ENCODE measurements around the gene TTC7B. TPM values are rescaled to one million over a fixed set of nuclear protein-coding genes. Genes with fewer than 3 reads are reported as not detected.

TTC7B gene
- total RNA-seq, 1 donor from 2014 or later, result 82.6 TPM

DNA sequence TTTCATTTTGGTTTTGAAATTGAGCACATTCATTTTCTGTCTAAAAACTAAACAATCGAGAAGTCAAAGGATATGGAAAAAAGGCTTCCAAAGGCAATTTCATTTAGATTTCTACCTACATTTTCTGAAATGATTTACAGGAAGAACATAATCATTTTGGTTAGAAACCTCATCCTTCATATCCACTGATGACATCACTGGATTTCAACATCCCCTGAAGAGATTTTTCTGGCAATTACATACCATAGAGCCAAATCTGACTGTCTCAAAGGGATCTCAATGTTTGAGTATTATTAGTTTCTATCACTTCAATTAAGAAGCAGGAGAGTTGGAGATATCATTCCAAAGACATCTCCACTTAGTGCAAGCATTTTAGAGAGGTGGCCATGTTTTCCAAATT is 137.8 kb downstream of the TTC7B start:
- no peak for DNase-seq (ENCODE audit: low read depth)
- TF ChIP-seq CTCF (conservative IDR thresholded peaks at IDR 0.05; ENCODE audit: low read depth, low read length), result no peak
- H3K4me3 ChIP-seq (ENCODE audit: low read depth, low read length), result no peak overlapping the region

- no peak for TF ChIP-seq CTCF (conservative IDR thresholded peaks at IDR 0.05; ENCODE audit: low read depth, low read length)
- no peak overlapping the region for H3K4me3 ChIP-seq (ENCODE audit: low read depth, low read length)
- no peak for DNase-seq (ENCODE audit: low read depth)
These were observed 138.7 kb downstream of the TTC7B start for GRCh38 chr14:90677484-90678050.

DNA sequence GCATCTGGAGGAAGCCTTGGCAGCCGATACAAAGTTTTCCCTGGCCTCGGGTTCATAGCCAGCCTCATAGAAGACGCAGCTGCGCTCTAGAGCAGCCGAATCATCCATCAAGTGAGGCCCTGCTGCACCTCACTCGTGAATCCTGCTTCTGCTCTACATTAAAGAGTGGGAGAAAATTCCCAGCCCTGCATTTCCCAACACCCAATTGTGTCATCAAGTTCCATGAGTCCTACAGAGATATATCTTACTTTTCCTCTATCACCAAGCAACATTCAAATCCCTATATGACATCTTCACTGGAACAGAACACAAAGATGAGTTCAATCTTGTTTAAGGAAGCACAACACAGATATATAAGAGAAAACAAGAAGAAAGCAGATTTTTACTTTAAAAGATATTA is 139.3 kb downstream of the TTC7B start:
- TF ChIP-seq CTCF (conservative IDR thresholded peaks at IDR 0.05; ENCODE audit: low read depth, low read length), result no peak
- DNase-seq (ENCODE audit: low read depth), result no peak
- H3K4me3 ChIP-seq (ENCODE audit: low read depth, low read length), result no peak overlapping the region

DNA sequence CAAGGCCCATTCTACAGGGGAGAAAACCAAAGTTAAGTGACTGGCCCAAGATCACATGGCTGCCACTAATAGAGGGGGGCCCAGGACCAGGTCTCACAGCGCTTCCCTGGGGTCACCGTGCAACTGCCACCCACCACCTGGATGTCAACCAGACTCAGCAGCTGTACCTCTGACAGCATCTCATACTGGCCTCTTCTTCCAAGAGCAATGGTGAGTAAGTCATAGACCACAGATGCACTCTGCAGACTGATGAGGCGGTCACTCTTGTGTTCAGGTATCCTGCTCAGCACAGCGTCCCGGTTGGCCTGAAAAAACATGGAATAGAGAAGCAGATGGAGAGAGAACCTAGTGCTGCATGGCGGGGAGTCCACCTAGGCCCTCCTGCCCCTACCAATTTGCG is 139.9 kb downstream of the TTC7B start:
- H3K4me3 ChIP-seq (ENCODE audit: low read depth, low read length), result no peak overlapping the region
- no peak for TF ChIP-seq CTCF (conservative IDR thresholded peaks at IDR 0.05; ENCODE audit: low read depth, low read length)
- no peak for DNase-seq (ENCODE audit: low read depth)

- no peak for DNase-seq (ENCODE audit: low read depth)
- H3K4me3 ChIP-seq (ENCODE audit: low read depth, low read length), result no peak overlapping the region
- TF ChIP-seq CTCF (conservative IDR thresholded peaks at IDR 0.05; ENCODE audit: low read depth, low read length), result no peak
These were observed 140.8 kb downstream of the TTC7B start for GRCh38 chr14:90675399-90675798.

DNA sequence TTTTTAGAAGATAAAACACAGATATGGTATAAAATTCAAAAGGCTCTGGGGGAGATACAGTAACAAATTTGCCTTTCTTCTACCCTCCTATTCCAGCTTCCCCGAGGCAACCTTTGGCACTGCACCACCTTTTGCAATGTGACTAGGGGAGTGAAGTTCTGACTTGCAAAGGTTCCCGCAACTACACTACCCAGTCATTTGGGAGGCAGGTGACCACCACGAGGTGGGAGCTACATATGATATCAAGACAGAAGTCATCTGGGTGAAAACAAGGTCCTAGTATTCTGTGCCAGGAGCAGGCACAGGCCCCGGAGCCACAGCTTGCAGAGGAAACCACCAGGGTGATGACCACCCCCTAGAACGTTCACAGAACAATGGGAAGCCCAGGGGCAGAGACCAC is 141.5 kb downstream of the TTC7B start:
- no peak for DNase-seq (ENCODE audit: low read depth)
- no peak for TF ChIP-seq CTCF (conservative IDR thresholded peaks at IDR 0.05; ENCODE audit: low read depth, low read length)
- H3K4me3 ChIP-seq (ENCODE audit: low read depth, low read length), result no peak overlapping the region

GRCh38 chr14:90674043-90674670 is 142.1 kb downstream of the TTC7B start:
- H3K4me3 ChIP-seq (ENCODE audit: low read depth, low read length), result no peak overlapping the region
- TF ChIP-seq CTCF (conservative IDR thresholded peaks at IDR 0.05; ENCODE audit: low read depth, low read length), result no peak
- DNase-seq (ENCODE audit: low read depth), result no peak
